Tibial nerve (tissue), 4 donors: ENCODE measurements around the gene ENTR1. TPM values are rescaled to one million over a fixed set of nuclear protein-coding genes. Genes with fewer than 3 reads are reported as not detected.
A peak's percentile ranks its signal among the peaks of the same experiment; 100 is the strongest.

ENCODE experiments used
- DNase-seq, 2 donors: peaks; one replicate each; pipeline ENCODE4 v3.0.0-alpha.2; 2019; ENCODE audit warnings: low spot score in 2 of 2
- H3K27ac ChIP-seq, 4 donors: fragments of 200-600 bp; sonication (generic) in 3 of 4; one replicate each; pipeline ENCODE4 v1.5.1; 2017 to 2019; ENCODE audit warnings: mild to moderate bottlenecking in 1 of 4
- H3K27me3 ChIP-seq, 2 donors: fragments of 200-600 bp; sonication (generic) in 1 of 2; one replicate each; pipeline versions ENCODE4 v1.5.1 to v1.6.0; 2017 to 2019
- H3K36me3 ChIP-seq, 3 donors: fragments of 200-600 bp; sonication (generic); one replicate each; pipeline ENCODE4 v1.5.1; 2018 to 2019
- H3K4me1 ChIP-seq, 4 donors: fragments of 200-600 bp; sonication (generic) in 3 of 4; one replicate each; pipeline ENCODE4 v1.5.1; 2017 to 2019
- H3K4me3 ChIP-seq, 4 donors: fragments of 200-600 bp; sonication (generic) in 3 of 4; one replicate each; pipeline ENCODE4 v1.5.1; 2017 to 2019; ENCODE audit warnings: mild to moderate bottlenecking in 1 of 4, moderate library complexity in 1 of 4
- H3K9me3 ChIP-seq, 4 donors: fragments of 200-600 bp; sonication (generic) in 3 of 4; one replicate each; pipeline ENCODE4 v1.5.1; 2017 to 2019
- EP300 ChIP-seq, 2 donors: sonication (generic); formaldehyde crosslinking; IDR thresholded peaks; one replicate each; pipeline ENCODE4 v1.6.1; 2017; ENCODE audit warnings: antibody characterized with exemption in 2 of 2, mild to moderate bottlenecking in 1 of 2
- POLR2A ChIP-seq, 2 donors: fragments of 450-650 bp; IDR thresholded peaks; one replicate each; pipeline ENCODE4 v1.6.1; 2017; ENCODE audit warnings: antibody characterized with exemption in 2 of 2, mild to moderate bottlenecking in 2 of 2, moderate library complexity in 2 of 2
- WGBS, 2 donors: methylation state at CpG; one replicate each; pipeline ENCODE4 v1.1.5; 2018; 5-methylcytosine and 5-hydroxymethylcytosine counted together
- total RNA-seq, 4 donors: library from RNA; depleted of rRNA; stranded (reverse); fragments of >200 nt; gene quantifications; one replicate each; pipeline ENCODE4 v1.1.0, GENCODE V29; 2016
- TF ChIP-seq, protein P1 (sequence below), 5 experiments: fragments of 200-600 bp in 3 of 5; fragments of 450-650 bp in 2 of 5; sonication (generic) in 3 of 5; IDR thresholded peaks; one replicate each; pipeline ENCODE4 v1.5.1; 2016 to 2019; ENCODE audit warnings: antibody characterized with exemption in 5 of 5, mild to moderate bottlenecking in 3 of 5, moderate library complexity in 2 of 5

ENTR1 gene
- total RNA-seq, 4 donors from 2014 or later, result 52.6 to 101 (median 70.9) TPM

- H3K9me3 ChIP-seq, result no peaks in the 10 kb centered on the region
- H3K36me3 ChIP-seq, result peaks cover 0 to 5% (median 0%) of the 10 kb centered on the region in 3 donors
- no peak overlapping the region for H3K4me3 ChIP-seq
- DNase-seq, result no peak
- no peak overlapping the region for H3K27ac ChIP-seq
- no peaks in the 10 kb centered on the region for H3K27me3 ChIP-seq
- TF ChIP-seq POLR2A (IDR thresholded peaks at IDR 0.05) (no peak), EP300 (IDR thresholded peaks at IDR 0.05) (no peak)
- TF ChIP-seq, protein P1, sequence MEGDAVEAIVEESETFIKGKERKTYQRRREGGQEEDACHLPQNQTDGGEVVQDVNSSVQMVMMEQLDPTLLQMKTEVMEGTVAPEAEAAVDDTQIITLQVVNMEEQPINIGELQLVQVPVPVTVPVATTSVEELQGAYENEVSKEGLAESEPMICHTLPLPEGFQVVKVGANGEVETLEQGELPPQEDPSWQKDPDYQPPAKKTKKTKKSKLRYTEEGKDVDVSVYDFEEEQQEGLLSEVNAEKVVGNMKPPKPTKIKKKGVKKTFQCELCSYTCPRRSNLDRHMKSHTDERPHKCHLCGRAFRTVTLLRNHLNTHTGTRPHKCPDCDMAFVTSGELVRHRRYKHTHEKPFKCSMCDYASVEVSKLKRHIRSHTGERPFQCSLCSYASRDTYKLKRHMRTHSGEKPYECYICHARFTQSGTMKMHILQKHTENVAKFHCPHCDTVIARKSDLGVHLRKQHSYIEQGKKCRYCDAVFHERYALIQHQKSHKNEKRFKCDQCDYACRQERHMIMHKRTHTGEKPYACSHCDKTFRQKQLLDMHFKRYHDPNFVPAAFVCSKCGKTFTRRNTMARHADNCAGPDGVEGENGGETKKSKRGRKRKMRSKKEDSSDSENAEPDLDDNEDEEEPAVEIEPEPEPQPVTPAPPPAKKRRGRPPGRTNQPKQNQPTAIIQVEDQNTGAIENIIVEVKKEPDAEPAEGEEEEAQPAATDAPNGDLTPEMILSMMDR (IDR thresholded peaks at IDR 0.05), result no peak
- H3K4me1 ChIP-seq, result peaks cover 0 to 34% (median 11%) of the 10 kb centered on the region in 4 donors
- 80 to 85% methylated on average over 42 to 44 of the region's 45 CpGs for WGBS, 2 donors
Observed at GRCh38 chr9:136367296-136368145, 42.9 kb downstream of the ENTR1 start.

DNA sequence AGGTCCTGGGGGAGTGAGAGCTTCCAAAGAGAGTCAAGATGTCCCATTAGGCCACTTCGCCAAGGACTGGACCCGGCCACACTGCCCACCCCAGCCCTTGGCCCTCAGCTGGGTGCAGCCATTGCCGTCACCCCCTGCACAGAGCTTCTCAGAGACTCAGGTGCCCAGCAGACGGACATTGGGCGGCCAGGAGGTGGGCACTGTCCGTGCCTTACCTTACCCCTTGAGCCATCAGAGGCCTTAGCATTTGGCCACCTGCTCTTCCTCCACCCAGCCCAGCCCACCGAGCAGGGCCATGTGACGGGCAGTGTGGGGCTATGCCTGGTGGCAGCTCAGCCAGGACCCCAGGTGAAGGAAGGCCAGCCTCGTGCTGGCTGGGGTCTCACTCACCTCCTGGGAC lies 43.6 kb downstream of the ENTR1 start:
- Histone ChIP-seq H3K4me3 (no peak overlapping the region), H3K9me3 (no peaks in the 10 kb centered on the region), H3K4me1 (peaks cover 0 to 34% (median 12%) of the 10 kb centered on the region in 4 donors), H3K27ac (no peak overlapping the region), H3K27me3 (no peaks in the 10 kb centered on the region), H3K36me3 (peaks cover 0 to 5% (median 0%) of the 10 kb centered on the region in 3 donors)
- DNase-seq, result no peak
- TF ChIP-seq, protein P1 (IDR thresholded peaks at IDR 0.05), result no peak
- TF ChIP-seq EP300 (IDR thresholded peaks at IDR 0.05) (no peak), POLR2A (IDR thresholded peaks at IDR 0.05) (no peak)
- WGBS, 2 donors, result 90 to 94% methylated on average over 8 to 9 of the region's 9 CpGs

DNA sequence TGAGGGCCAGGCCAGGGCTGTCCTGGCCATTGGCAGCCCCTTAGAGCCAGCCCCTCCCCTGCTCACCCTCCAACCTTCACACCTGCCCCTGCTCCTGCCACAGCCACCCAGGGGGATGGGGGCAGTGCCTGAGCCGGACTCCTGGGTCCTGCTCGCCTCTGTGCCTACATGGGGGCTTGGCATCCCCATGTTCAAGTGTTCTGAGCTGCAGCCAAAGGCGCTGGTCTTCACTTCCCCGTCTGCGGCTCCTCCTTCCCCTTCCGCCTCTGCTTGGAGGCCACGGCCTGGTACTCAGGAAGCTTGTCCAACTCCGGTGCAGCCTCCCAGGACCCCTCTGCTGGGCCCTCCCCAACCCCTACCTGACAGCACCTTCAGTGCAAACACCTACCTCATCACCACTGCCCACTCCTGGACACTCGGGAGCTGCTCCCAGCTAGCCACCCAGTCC lies 44.6 kb downstream of the ENTR1 start:
- H3K27ac ChIP-seq, result no peak overlapping the region
- H3K27me3 ChIP-seq, result no peaks in the 10 kb centered on the region
- H3K4me1 ChIP-seq, result peaks cover 0 to 43% (median 19%) of the 10 kb centered on the region in 4 donors
- no peak overlapping the region for H3K4me3 ChIP-seq
- H3K36me3 ChIP-seq, result peaks cover 0 to 5% (median 0%) of the 10 kb centered on the region in 3 donors
- TF ChIP-seq, protein P1 (IDR thresholded peaks at IDR 0.05), result no peak
- TF ChIP-seq POLR2A (IDR thresholded peaks at IDR 0.05) (no peak), EP300 (IDR thresholded peaks at IDR 0.05) (no peak)
- DNase-seq, result peak in 1 of 2 donors; percentile 12
- WGBS, 2 donors, result 51 to 59% methylated on average over 9 of the region's 9 CpGs
- no peaks in the 10 kb centered on the region for H3K9me3 ChIP-seq

DNA sequence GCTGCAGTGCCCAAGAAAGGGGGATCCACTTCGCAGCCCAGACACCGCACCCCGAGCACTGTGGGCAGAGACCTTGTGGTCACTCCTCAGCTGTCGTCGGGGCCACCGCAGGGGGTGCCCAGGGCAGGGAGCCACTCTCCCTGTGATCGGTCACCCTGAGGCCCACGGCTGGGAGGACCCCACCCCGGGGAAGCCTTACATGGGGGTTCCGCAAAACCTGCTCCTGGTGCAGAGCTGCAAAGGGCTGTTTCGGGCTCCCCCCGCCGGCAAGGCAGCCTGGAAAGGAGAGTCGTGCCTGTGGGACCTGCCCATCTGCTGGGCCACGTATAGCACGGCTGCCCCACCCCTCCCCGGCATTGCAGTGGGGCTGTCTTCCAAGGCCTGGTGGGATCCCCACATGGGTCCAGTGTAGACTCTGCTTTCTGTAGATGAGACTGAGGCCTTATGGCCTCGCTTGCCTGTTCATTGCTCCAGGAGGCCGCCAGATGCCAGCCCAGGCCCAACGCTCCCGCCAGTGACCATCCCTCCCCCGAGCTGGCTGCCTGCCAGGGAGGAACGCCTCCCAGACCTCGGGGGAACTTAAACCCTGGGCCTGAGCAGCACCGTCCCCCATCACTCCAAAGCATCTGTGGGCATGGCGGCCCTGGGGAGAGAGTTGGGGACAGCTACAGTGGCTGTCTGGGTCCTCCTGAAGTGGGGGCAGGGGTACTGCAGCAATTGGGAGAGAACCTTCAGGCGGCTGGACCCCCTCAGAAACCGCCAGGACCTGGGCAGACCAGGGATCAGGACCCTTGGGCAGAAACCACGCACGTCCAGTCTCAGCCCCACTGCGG lies 45.3 kb downstream of the ENTR1 start:
- 64 to 78% methylated on average over 14 to 16 of the region's 31 CpGs for WGBS, 2 donors
- no peak overlapping the region for H3K27ac ChIP-seq
- peaks cover 0 to 2% (median 0%) of the 10 kb centered on the region in 3 donors for H3K36me3 ChIP-seq
- TF ChIP-seq POLR2A (IDR thresholded peaks at IDR 0.05) (no peak), EP300 (IDR thresholded peaks at IDR 0.05) (no peak)
- TF ChIP-seq, protein P1 (IDR thresholded peaks at IDR 0.05), result no peak
- H3K4me1 ChIP-seq, result peaks cover 0 to 50% (median 21%) of the 10 kb centered on the region in 4 donors
- DNase-seq, result no peak
- H3K27me3 ChIP-seq, result no peaks in the 10 kb centered on the region
- H3K4me3 ChIP-seq, result no peak overlapping the region
- H3K9me3 ChIP-seq, result no peaks in the 10 kb centered on the region
